ENCODE results near the gene CASP4. TPM values are rescaled to one million over a fixed set of nuclear protein-coding genes. Genes with fewer than 3 reads are reported as not detected.

CASP4 gene
- total RNA-seq, 2 donors from 2014 or later: 27.6 to 29.8 TPM

DNA sequence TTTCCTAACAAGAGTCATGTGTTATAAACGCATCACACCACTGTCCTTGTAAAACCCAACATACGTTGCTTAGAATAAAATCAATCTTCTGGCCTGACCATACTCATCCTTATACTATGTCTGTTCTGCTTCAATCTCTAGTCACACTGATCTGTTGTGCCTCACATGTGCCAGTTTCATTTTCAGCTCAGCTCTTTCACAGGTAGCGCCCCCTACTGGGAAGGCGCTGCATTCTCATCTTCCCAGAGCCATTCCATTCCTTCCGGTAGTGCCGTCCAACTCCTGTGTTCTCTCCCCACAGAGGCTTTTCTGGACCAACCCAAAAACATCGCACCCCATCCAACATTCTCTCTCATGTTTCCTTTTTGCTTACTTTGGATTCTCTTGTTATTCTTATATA, 32.4 kb upstream of the CASP4 start:
- Histone ChIP-seq H3K9me3 (no peaks in the 10 kb centered on the region), H3K27me3 (no peaks in the 10 kb centered on the region), H3K9ac (ENCODE audit: low read depth in 2 of 2, low read length in 2 of 2) (no peak overlapping the region), H3K27ac (no peak overlapping the region), H3K4me1 (no peaks in the 10 kb centered on the region), H3K4me3 (no peak overlapping the region), H3K36me3 (no peaks in the 10 kb centered on the region)
- no peak for DNase-seq
- intact Hi-C loops (cut with DNase I): no loop called here
- no peak for TF ChIP-seq CTCF (IDR thresholded peaks at IDR 0.05)

- no peak for DNase-seq
- Histone ChIP-seq H3K27me3 (no peaks in the 10 kb centered on the region), H3K36me3 (no peaks in the 10 kb centered on the region), H3K9ac (ENCODE audit: low read depth in 2 of 2, low read length in 2 of 2) (no peak overlapping the region), H3K4me3 (no peak overlapping the region), H3K9me3 (no peaks in the 10 kb centered on the region), H3K27ac (no peak overlapping the region), H3K4me1 (no peaks in the 10 kb centered on the region)
- TF ChIP-seq CTCF (IDR thresholded peaks at IDR 0.05): no peak
- intact Hi-C loops (cut with DNase I): no loop called here
Observed at GRCh38 chr11:105000167-105000566, 31.8 kb upstream of the CASP4 start.

DNA sequence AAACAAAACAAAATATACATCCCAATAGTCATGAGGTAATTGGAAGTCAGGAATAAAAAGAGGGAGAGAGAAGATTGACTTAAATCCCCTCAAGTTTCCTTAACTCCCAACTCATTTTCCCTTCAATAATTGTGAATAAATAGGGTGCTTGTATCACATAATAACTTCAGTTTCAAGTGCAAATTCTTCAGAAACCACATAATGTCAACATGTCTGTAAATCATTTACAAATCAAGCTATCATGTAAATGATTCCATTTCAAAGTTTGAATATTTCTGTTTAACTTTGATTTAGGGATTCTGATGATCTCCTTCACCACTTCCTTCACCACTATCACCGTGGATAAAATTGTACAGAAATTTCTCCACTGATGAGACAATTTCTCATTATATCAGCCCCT, 31.3 kb upstream of the CASP4 start:
- no peak overlapping the region for H3K4me3 ChIP-seq
- DNase-seq: no peak
- no peaks in the 10 kb centered on the region for H3K27me3 ChIP-seq
- H3K9me3 ChIP-seq: no peaks in the 10 kb centered on the region
- no peak for TF ChIP-seq CTCF (IDR thresholded peaks at IDR 0.05)
- intact Hi-C loops (cut with DNase I): no loop called here
- H3K4me1 ChIP-seq: no peaks in the 10 kb centered on the region
- H3K36me3 ChIP-seq: no peaks in the 10 kb centered on the region
- H3K27ac ChIP-seq: no peak overlapping the region
- H3K9ac ChIP-seq (ENCODE audit: low read depth in 2 of 2, low read length in 2 of 2): no peak overlapping the region

GRCh38 chr11:104997288-104997687, 28.9 kb upstream of the CASP4 start:
- no peaks in the 10 kb centered on the region for H3K36me3 ChIP-seq
- no peak overlapping the region for H3K9ac ChIP-seq (ENCODE audit: low read depth in 2 of 2, low read length in 2 of 2)
- H3K4me1 ChIP-seq: no peaks in the 10 kb centered on the region
- H3K27me3 ChIP-seq: no peaks in the 10 kb centered on the region
- DNase-seq: no peak
- H3K27ac ChIP-seq: no peak overlapping the region
- H3K9me3 ChIP-seq: no peaks in the 10 kb centered on the region
- intact Hi-C loops (cut with DNase I): no loop called here
- H3K4me3 ChIP-seq: no peak overlapping the region
- TF ChIP-seq CTCF (IDR thresholded peaks at IDR 0.05): no peak

GRCh38 chr11:104995001-104995408, 26.6 kb upstream of the CASP4 start:
- no peak for DNase-seq
- Histone ChIP-seq H3K27ac (no peak overlapping the region), H3K4me1 (no peaks in the 10 kb centered on the region), H3K36me3 (no peaks in the 10 kb centered on the region), H3K4me3 (no peak overlapping the region), H3K9ac (ENCODE audit: low read depth in 2 of 2, low read length in 2 of 2) (no peak overlapping the region), H3K27me3 (no peaks in the 10 kb centered on the region), H3K9me3 (no peaks in the 10 kb centered on the region)
- no peak for TF ChIP-seq CTCF (IDR thresholded peaks at IDR 0.05)
- intact Hi-C loops (cut with DNase I): no loop called here

DNA sequence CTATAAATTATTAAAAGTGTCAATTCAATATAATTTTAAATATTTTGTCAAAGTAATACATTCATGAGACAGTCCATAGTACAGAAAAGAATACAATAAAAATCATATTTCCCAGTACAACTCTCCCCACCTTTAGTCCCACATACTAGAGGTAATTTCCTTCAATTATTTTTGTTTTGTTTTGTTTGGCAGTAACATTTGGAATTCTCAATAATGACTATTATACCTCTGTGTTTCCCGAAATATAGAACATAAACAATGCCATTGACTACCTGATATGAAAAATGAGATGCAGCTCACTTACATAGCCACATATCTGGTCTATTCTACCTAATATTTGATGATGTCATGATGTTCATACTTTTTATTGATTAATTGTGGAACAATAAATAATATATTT, 24.4 kb upstream of the CASP4 start:
- Histone ChIP-seq H3K27ac (no peak overlapping the region), H3K36me3 (no peaks in the 10 kb centered on the region), H3K4me1 (no peaks in the 10 kb centered on the region), H3K27me3 (no peaks in the 10 kb centered on the region), H3K9me3 (no peaks in the 10 kb centered on the region), H3K4me3 (no peak overlapping the region), H3K9ac (ENCODE audit: low read depth in 2 of 2, low read length in 2 of 2) (no peak overlapping the region)
- intact Hi-C loops (cut with DNase I): no loop called here
- no peak for TF ChIP-seq CTCF (IDR thresholded peaks at IDR 0.05)
- DNase-seq: no peak
